ENCODE results near the gene PRSS2. TPM values are rescaled to one million over a fixed set of nuclear protein-coding genes. Genes with fewer than 3 reads are reported as not detected.

PRSS2 gene
- total RNA-seq, 1 donor = not detected

GRCh38 chr7:142777318-142777717, 6.5 kb downstream of the PRSS2 start:
- no peak overlapping the region for H3K4me3 ChIP-seq (ENCODE audit: insufficient read depth, low read length)
- H3K79me2 ChIP-seq (ENCODE audit: insufficient read depth, low read length) = no peaks in the 10 kb centered on the region
- H3K36me3 ChIP-seq (ENCODE audit: insufficient read depth, low read length) = no peaks in the 10 kb centered on the region
- no peak overlapping the region for H2AFZ ChIP-seq (ENCODE audit: low read length)
- no peak overlapping the region for H3K4me2 ChIP-seq (ENCODE audit: insufficient read depth, low read length)
- H3K27me3 ChIP-seq (ENCODE audit: insufficient read depth, low read length) = peaks cover 13% of the 10 kb centered on the region
- H4K20me1 ChIP-seq (ENCODE audit: insufficient read depth, low read length) = no peaks in the 10 kb centered on the region
- no peaks in the 10 kb centered on the region for H3K9me3 ChIP-seq (ENCODE audit: low read depth, low read length)
- no peak for TF ChIP-seq CTCF (IDR thresholded peaks at IDR 0.05; ENCODE audit: extremely low read depth, low read depth, low read length)
- no peak for DNase-seq (ENCODE audit: insufficient read length, low spot score, missing footprints)
- peaks cover 7% of the 10 kb centered on the region for H3K4me1 ChIP-seq (ENCODE audit: insufficient read depth, low read length)
- no peak overlapping the region for H3K27ac ChIP-seq (ENCODE audit: low read depth, low read length)

GRCh38 chr7:142782922-142783900, 12.4 kb downstream of the PRSS2 start:
- H3K36me3 ChIP-seq (ENCODE audit: insufficient read depth, low read length) = no peaks in the 10 kb centered on the region
- peaks cover 12% of the 10 kb centered on the region for H3K27me3 ChIP-seq (ENCODE audit: insufficient read depth, low read length)
- H2AFZ ChIP-seq (ENCODE audit: low read length) = peak overlapping the region; percentile 79
- peaks cover 4% of the 10 kb centered on the region for H3K4me1 ChIP-seq (ENCODE audit: insufficient read depth, low read length)
- H3K79me2 ChIP-seq (ENCODE audit: insufficient read depth, low read length) = no peaks in the 10 kb centered on the region
- H3K9me3 ChIP-seq (ENCODE audit: low read depth, low read length) = no peaks in the 10 kb centered on the region
- no peak overlapping the region for H3K27ac ChIP-seq (ENCODE audit: low read depth, low read length)
- peak overlapping the region; percentile 87 for H3K4me2 ChIP-seq (ENCODE audit: insufficient read depth, low read length)
- peak; percentile 96 for DNase-seq (ENCODE audit: insufficient read length, low spot score, missing footprints)
- no peaks in the 10 kb centered on the region for H4K20me1 ChIP-seq (ENCODE audit: insufficient read depth, low read length)
- peak; percentile 93 for TF ChIP-seq CTCF (IDR thresholded peaks at IDR 0.05; ENCODE audit: extremely low read depth, low read depth, low read length)
- peak overlapping the region; percentile 68 for H3K4me3 ChIP-seq (ENCODE audit: insufficient read depth, low read length)

DNA sequence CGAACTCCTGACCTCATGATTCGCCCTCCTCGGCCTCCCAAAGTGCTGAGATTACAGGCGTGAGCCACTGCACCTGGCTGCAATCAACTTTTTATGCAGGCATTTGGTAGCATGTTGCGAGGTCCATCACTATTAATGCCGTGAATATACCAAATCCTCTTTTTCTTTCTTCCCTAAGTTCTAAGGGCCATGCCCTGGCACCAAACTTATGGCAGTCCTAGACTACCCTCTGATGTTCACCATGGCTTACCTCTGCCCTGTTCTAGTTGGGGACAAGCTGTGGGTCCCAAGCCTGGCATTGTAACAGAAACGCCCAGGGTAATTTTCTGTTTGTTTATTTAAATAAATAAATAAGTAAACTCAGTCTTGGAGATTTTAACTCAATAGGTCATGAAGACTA, 13.3 kb downstream of the PRSS2 start:
- Histone ChIP-seq H3K27me3 (ENCODE audit: insufficient read depth, low read length) (peaks cover 12% of the 10 kb centered on the region), H4K20me1 (ENCODE audit: insufficient read depth, low read length) (no peaks in the 10 kb centered on the region), H3K4me3 (ENCODE audit: insufficient read depth, low read length) (no peak overlapping the region), H2AFZ (ENCODE audit: low read length) (no peak overlapping the region), H3K27ac (ENCODE audit: low read depth, low read length) (no peak overlapping the region), H3K79me2 (ENCODE audit: insufficient read depth, low read length) (no peaks in the 10 kb centered on the region), H3K9me3 (ENCODE audit: low read depth, low read length) (no peaks in the 10 kb centered on the region), H3K36me3 (ENCODE audit: insufficient read depth, low read length) (no peaks in the 10 kb centered on the region), H3K4me2 (ENCODE audit: insufficient read depth, low read length) (no peak overlapping the region), H3K4me1 (ENCODE audit: insufficient read depth, low read length) (peaks cover 4% of the 10 kb centered on the region)
- DNase-seq (ENCODE audit: insufficient read length, low spot score, missing footprints) = no peak
- no peak for TF ChIP-seq CTCF (IDR thresholded peaks at IDR 0.05; ENCODE audit: extremely low read depth, low read depth, low read length)

DNA sequence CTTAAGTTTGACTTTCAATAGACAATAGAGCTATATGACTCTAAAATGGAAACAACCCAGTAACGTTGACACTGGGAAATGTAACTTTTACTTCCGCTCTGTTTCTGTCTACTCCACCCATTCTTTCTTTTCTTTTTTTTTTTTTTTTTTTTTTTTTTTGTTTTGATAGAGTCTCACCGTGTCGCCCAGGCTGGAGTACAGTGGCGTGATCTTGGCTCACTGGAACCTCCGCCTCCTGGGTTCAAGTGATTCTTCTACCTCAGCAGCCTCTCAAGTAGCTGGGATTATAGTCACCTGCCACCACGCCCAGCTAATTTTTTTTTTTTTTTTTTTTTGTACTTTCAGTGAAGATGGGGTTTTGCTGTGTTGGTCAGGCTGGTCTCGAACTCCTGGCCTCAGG, 13.9 kb downstream of the PRSS2 start:
- TF ChIP-seq CTCF (IDR thresholded peaks at IDR 0.05; ENCODE audit: extremely low read depth, low read depth, low read length) = no peak
- Histone ChIP-seq H3K4me1 (ENCODE audit: insufficient read depth, low read length) (peaks cover 4% of the 10 kb centered on the region), H2AFZ (ENCODE audit: low read length) (no peak overlapping the region), H3K4me3 (ENCODE audit: insufficient read depth, low read length) (no peak overlapping the region), H3K79me2 (ENCODE audit: insufficient read depth, low read length) (no peaks in the 10 kb centered on the region), H3K9me3 (ENCODE audit: low read depth, low read length) (no peaks in the 10 kb centered on the region), H4K20me1 (ENCODE audit: insufficient read depth, low read length) (no peaks in the 10 kb centered on the region), H3K27me3 (ENCODE audit: insufficient read depth, low read length) (peaks cover 10% of the 10 kb centered on the region), H3K36me3 (ENCODE audit: insufficient read depth, low read length) (no peaks in the 10 kb centered on the region), H3K27ac (ENCODE audit: low read depth, low read length) (no peak overlapping the region), H3K4me2 (ENCODE audit: insufficient read depth, low read length) (no peak overlapping the region)
- no peak for DNase-seq (ENCODE audit: insufficient read length, low spot score, missing footprints)
